Ureter (tissue), 1 donor: ENCODE data around the gene TAGLN2. TPM values are rescaled to one million over a fixed set of nuclear protein-coding genes. Genes with fewer than 3 reads are reported as not detected.

Experiments used
- DNase-seq: peaks from one replicate; pipeline ENCODE4 v3.0.0-alpha.2; 2020; ENCODE audit warnings: low spot score
- total RNA-seq: library from RNA; stranded (reverse); gene quantifications from one replicate; pipeline ENCODE4 v1.2.4, GENCODE V29; 2023
- donor health status: DM: yes; HTN: yes; CAD: no.

TAGLN2 gene
- total RNA-seq, 1 donor from 2014 or later, result 322 TPM

GRCh38 chr1:159877695-159878444, 47.4 kb downstream of the TAGLN2 start:
- no peak for DNase-seq

GRCh38 chr1:159873530-159874143, 51.7 kb downstream of the TAGLN2 start:
- DNase-seq, result no peak

- no peak for DNase-seq
Observed at GRCh38 chr1:159872891-159873290, 52.4 kb downstream of the TAGLN2 start.

- DNase-seq, result no peak
Observed at GRCh38 chr1:159870704-159871103, 54.6 kb downstream of the TAGLN2 start.

GRCh38 chr1:159869607-159870006, 55.7 kb downstream of the TAGLN2 start:
- DNase-seq, result no peak

GRCh38 chr1:159869173-159869572, 56.1 kb downstream of the TAGLN2 start:
- no peak for DNase-seq

- DNase-seq, result no peak
Observed at GRCh38 chr1:159868766-159869165, 56.5 kb downstream of the TAGLN2 start.

Other genes with a start within 250 kb of the TAGLN2 start
- 1.1 TPM for gene CRP, start 210.9 kb downstream of the TAGLN2 start, total RNA-seq
- 47.5 TPM for gene DUSP23, start 144.5 kb downstream of the TAGLN2 start, total RNA-seq
- 0.49 TPM for gene FCRL6, start 123.1 kb downstream of the TAGLN2 start, total RNA-seq
- gene SLAMF8, start 98.6 kb downstream of the TAGLN2 start, total RNA-seq, result 3.6 TPM
- gene VSIG8, start 62.9 kb downstream of the TAGLN2 start, total RNA-seq, result not detected
- 1.6 TPM for gene CFAP45, start 25.3 kb downstream of the TAGLN2 start, total RNA-seq
- gene IGSF9, start 20.1 kb upstream of the TAGLN2 start, total RNA-seq, result 13.8 TPM
- gene SLAMF9, start 28.7 kb upstream of the TAGLN2 start, total RNA-seq, result not detected
- 11.1 TPM for gene PIGM, start 106.5 kb upstream of the TAGLN2 start, total RNA-seq
- not detected for gene KCNJ10, start 144.7 kb upstream of the TAGLN2 start, total RNA-seq
- not detected for gene KCNJ9, start 156.0 kb upstream of the TAGLN2 start, total RNA-seq
- gene IGSF8, start 173.1 kb upstream of the TAGLN2 start, total RNA-seq, result 22.4 TPM
- 41.2 TPM for gene ATP1A2, start 190.3 kb upstream of the TAGLN2 start, total RNA-seq
- 16.5 TPM for gene ATP1A4, start 226.1 kb upstream of the TAGLN2 start, total RNA-seq